Head of caudate nucleus (tissue), 42 donors: ENCODE measurements around the gene CDH3.
"Not testable (repeated sequence)": the region's sequence is repeated elsewhere in the genome, so short reads cannot be mapped to it uniquely, and the experiment has no call there.

Experiments
- DNase-seq, 42 donors: peaks; one replicate each; pipeline versions ENCODE4 v3.0.0 to v3.0.0-alpha.2; 2020 to 2021; ENCODE audit warnings: mixed read lengths in 7 of 42
- intact Hi-C: fragments of 100-400 bp; cut with DNase I; formaldehyde crosslinking; loops from one replicate; pipeline ENCODE4 v1.15.0; 2022

Gene CDH3

DNA sequence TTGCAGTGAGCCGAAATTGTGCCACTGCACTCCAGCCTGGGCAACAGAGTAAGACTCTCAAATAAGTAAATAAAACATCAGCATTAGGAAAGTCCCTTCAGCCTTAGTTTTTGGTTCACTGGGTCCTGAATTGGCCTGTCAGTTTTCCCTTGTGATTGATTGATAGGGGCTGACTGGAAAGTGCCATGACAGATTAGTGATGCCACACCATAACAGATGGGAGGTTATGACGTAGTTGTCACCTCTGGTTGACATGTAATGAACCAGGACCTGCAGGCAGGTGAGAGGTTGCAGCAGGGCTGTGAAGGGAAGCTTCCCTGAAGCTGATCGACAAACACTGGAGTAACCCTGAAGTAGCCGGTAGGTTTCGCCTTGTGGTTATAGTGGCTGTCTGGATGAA, 41.8 kb downstream of the CDH3 start:
- intact Hi-C loops: no loop called here
- no peak for DNase-seq

DNA sequence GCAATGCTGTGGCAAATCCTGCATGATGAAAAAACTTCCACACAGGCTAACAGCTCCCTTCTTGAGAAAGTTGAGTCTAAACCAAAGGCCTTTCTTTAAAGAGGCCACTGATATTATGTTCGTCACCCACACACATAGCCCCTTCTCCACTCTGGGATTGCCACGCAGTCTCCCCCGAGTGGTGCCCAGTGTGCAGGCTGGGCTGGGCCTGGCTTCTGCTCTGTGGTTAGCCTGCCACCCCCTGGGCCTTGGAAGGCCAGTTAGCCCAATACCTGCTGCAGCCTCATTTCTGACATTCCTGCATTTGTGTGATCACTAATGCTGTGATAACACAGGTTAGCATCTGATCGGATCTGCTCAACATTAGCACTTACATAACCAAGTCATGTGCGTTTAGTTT, 44.8 kb downstream of the CDH3 start:
- DNase-seq: no peak

DNA sequence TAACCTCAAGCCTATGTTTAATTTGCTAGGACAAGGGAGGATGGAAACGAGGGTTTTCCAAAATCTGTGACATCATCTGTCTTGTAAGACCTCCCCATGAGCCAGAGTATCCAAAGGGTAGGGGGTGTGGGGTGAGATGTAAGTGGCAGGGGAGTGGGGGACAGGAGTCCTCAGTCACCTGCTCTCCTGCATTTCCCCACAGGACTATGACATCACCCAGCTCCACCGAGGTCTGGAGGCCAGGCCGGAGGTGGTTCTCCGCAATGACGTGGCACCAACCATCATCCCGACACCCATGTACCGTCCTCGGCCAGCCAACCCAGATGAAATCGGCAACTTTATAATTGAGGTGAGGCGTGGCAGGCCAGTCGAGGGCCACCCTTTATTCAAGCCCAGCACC, 50.5 kb downstream of the CDH3 start:
- no peak for DNase-seq
- intact Hi-C loops: no loop called here

More for the DNA sequence above, 44.8 kb downstream of the CDH3 start:
- intact Hi-C loops: no loop called here

DNA sequence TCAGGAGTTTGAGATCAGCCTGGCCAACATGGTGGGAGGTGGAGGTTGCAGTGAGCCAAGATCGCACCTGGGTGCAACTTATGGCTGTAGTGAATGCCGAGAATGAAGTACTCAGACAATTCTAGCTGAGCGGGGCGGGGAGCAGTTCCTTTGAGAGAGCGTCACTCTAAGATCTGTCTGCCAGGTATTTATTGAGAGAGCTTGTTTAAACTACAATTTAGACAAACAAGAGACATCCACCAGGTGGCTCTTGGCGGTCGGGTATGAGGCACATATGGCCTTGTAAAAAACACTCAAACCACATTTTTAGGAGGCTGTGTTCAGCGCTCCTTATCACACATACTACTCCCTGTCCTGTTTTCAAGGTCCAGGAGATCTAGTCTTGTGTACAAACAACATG, 51.4 kb downstream of the CDH3 start:
- intact Hi-C loops: no loop called here
- DNase-seq: no peak

DNA sequence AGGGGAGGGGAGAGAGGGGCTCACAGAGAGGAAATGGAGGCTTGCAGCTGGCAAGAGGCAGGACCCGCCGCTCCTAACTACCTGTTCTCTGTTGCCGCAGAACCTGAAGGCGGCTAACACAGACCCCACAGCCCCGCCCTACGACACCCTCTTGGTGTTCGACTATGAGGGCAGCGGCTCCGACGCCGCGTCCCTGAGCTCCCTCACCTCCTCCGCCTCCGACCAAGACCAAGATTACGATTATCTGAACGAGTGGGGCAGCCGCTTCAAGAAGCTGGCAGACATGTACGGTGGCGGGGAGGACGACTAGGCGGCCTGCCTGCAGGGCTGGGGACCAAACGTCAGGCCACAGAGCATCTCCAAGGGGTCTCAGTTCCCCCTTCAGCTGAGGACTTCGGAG, 53.0 kb downstream of the CDH3 start:
- no peak for DNase-seq
- intact Hi-C loops: no loop called here

DNA sequence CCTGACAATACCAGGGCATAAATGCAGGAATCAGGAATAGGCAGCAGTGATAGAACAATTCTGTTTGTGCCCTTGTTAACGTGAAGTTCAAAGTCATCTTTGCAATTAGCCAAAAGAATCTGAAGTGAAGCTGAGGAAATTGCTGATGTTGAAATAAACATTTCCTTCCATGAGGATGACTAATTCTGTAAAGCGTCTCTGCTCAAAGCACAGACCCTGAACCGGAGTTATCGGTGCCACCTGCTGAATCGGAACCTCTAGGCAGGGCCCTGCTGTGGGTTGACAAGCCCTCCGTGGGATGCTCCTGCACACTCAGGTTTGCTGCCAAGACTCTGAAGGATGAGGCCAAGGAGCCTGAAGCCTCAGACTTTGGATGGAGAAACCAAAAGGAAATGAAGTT, 55.0 kb downstream of the CDH3 start:
- no peak for DNase-seq
- intact Hi-C loops: loop anchor here (10.0 kb wide), 1 partner anchor 425 kb away; no protein-coding TSS in a partner anchor

DNA sequence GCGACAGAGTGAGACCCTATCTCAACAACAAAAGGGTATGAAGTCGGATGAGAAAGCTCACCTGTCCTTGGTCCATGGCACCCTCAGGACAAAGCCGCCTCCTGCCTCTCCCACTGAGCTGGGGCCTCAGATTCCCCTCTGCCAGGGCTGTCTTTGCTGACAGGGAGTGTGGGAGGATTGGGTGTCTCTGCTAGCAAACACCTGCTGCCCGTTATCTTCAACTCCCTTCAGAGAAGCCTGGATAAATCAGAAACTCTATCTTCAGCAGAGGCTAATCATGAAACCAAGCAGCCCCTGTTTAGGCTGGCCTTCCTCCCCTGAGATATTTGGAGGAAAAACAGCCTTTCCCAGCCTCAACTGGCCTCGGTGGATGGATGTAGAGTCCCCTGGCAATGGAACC, 55.7 kb downstream of the CDH3 start:
- DNase-seq: no peak
- intact Hi-C loops: loop anchor here (10.0 kb wide), 1 partner anchor 424 kb away; no protein-coding TSS in a partner anchor

DNA sequence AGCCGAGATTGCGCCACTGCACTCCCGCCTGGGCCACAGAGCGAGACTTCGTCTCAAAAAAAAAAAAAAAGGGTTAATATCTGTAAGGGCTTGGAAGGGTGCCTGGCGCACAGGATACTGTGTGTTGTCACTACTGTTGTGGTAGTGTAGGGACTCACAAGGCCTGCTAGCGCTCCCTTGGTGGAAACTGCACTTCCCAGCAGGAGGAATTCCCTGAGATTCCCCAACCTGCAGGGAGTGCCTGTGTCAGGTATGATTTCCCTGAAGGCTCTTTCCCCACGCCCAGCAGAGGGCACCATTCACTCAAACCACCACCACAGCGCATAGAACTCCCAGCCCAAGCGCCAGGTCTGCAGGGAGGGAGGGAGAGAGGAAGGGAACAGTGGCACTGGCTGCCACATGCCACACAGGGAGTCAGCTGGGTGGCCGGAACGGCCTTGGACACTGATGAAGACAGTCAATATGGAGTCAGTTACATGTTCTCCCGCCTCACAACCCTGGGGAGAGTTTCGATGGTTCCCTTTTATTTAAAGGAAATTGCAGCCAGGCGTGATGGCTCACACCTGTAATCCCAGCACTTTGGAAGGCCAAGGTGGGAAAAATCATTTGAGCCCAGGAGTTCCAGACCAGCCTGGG, 59.2 kb downstream of the CDH3 start:
- intact Hi-C loops: loop anchor here (10.0 kb wide), 1 partner anchor 420 kb away; no protein-coding TSS in a partner anchor
- peak; percentile 75 to 95 (median 88) for DNase-seq

DNA sequence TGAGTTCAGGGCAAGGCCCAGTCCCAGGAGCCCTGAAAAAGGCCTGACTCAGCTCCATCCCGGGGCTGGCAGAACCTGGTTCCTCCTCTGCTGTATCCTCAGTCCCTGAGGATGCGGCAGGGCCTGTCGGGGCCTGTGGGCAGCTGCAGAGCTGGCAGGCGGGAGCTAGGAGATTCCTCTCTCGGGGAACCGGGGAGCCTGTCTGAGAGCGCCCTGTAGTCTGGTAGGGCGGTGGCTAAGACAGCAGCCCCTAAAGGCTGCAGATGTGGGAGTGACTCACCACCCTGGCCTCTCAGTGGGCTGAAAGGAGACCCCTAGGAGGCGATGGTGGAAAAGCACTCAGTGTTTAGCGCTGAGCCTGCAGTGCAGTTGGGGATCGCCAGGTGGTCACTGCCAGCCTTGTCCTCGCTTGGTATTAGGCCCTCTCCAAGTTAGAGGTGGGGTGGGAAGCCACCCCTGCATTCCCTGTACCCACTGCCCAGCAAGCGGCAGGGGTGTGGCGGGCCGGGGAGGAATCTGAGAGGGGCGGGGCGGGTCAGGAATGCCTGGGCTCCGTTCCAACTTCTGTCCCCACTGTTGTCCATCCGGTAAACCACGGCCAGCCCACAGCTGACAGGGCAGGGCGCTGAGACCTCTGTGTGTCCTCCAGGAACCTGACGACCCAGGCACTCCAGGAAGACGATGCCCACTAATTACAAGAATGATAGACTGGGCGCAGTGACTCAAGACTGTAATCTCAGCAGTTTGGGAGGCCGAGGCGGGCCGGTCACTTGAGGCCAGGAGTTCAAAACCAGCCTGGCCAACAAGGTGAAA, 62.4 kb downstream of the CDH3 start:
- intact Hi-C loops: loop anchor here (10.0 kb wide), 1 partner anchor 417 kb away; no protein-coding TSS in a partner anchor

DNA sequence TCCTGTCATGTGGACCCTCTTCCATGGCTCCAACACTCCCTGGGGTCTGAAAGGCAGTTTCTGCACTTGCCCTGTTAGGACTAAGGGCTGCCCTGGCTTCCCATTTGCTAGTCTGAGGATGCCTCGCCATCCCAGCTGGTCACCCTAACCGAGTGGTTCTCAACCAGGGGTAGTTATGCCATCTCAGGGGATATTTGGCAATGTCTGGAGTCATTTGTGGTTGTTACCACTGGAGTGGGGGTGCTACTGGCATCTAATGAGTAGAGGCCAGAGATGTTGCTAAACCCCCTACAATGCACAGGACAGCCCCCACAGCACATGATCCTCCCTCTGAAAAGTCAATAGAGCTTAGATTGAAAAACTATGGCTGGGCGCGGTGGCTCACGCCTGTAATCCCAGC, 65.1 kb downstream of the CDH3 start:
- DNase-seq: no peak
- intact Hi-C loops: no loop called here

More for the DNA sequence above, 62.4 kb downstream of the CDH3 start:
- no peak for DNase-seq

DNA sequence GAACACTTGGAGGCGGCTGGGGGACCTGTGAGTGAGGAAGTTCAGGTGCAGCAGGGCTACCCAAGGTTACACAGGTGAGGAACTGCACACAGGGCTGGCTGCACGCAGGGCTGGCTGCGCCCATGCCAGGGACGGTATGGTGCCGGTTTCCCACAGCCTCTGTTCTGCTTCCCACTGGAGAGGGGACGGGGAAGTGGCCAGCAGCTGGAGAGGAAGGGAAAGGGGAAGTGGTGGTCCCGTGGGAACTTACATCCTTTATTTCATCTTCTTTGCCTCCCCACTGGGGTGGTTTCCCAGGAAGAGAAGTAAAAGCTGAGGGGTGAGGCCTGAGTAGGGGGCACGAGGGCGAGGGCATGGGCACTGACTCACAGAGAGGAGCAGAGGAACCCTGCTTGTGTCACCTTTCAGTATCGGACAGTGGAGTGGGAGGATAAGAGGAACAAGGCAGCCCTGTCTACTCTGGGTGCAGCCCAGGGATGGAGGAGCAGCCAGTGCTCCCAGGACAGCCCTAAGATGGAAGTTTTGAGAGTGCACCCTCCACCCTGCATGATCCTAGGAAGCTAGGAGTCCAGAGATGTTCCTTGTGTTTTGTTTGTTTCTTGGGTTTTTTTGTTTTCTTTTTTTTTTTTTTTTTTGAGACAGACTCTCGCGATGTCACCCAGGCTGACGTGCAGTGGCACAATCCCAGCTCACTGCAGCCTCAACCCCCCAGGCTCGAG, 66.5 kb downstream of the CDH3 start:
- intact Hi-C loops: no loop called here
- peak in 13 of 42 donors; percentile 5 to 44 (median 16) for DNase-seq

DNA sequence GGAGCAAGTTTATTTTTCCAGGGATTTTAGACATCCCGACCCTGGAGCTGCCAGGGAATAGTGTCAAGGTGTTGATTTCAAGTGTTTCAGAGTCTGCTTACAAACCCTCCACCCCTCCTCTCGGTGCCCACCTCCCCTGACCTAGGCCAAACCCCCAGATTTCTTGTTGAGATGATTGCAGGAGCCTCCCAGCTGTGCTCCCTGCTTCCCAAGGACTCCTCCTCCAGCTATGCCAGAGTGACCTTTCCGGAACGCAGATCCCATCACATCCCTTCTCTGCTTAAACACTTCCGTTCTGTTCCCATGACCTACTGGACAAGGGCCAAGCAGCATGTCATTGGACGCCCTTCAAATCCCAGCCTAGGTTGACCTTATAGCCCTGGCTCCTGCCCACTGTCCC, 68.3 kb downstream of the CDH3 start:
- DNase-seq: no peak

DNA sequence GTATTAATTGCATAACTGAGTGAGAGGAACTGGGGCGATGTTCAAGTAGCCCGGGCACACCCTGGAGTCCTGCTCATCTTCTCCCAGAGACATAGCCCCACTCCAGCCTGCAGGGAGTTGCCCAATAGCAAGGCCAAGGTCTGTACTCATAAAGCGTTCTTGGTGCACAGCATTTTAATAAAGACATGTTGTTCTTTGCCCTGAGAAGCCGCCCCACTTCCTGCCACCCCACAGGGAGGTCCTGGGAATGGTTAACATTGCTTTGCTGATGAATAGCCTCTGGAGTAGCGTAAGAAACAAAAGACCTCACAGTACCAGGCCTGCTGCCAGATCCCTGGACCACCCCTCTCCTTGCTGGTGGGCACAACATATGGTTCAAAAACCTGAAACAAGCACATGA, 70.4 kb downstream of the CDH3 start:
- intact Hi-C loops: no loop called here
- DNase-seq: no peak

More for the DNA sequence above, 68.3 kb downstream of the CDH3 start:
- intact Hi-C loops: no loop called here

DNA sequence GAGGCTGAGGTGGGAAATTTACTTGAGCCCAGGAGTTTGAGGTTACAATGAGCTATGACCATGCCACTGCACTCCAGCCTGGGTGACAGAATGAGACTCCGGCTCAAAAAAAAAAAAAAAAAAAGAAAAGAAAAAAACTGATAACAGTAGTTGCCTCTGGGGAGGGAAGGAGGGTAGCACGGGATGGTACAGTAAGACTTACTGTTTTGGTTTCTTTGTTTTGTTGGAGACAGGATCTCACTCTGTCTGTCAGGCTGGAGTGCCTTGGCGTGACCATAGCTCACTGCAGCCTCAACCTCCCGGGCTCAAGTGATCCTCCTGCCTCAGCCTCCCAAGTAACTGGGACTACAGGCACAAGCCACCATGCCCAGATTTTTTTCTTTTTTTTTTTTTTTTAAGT, 71.4 kb downstream of the CDH3 start:
- DNase-seq, intact Hi-C loops: not testable (repeated sequence)

DNA sequence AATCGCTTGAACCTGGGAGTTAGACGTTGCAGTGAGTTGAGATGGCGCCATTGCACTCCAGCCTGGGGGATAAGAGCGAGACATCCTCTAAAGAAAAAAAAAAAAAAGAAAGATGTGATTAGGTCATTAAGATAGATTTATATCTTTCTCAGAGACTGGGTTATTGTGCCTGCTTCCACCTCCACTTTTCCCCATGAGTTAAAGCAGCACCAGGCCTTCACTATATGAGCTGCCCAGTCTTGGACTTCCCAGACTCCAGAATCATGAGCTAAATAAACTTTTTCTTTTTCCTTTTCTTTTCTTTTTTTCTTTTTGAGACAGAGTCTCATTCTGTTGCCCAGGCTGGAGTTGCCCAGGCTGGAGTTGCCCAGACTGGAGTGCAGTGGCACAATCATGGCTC, 72.6 kb downstream of the CDH3 start:
- intact Hi-C loops: no loop called here
- no peak for DNase-seq

DNA sequence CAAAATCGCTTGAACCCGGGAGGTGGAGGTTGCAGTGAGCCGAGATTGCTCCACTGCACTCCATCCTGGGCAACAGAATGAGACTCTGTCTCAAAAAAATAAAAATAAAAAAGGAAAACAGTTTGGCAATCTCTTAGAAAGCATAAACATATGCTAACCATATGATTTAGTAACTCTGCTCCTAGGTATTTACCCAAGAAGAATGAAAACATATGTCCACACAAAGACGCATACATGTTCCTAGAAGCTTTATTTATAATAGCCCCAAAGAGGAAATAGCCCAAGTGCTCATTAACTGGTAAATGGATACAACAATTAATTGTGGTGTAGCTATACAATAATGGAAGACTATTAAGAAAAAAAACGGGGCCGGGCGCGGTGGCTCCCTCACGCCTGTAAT, 73.5 kb downstream of the CDH3 start:
- no peak for DNase-seq
- intact Hi-C loops: no loop called here

DNA sequence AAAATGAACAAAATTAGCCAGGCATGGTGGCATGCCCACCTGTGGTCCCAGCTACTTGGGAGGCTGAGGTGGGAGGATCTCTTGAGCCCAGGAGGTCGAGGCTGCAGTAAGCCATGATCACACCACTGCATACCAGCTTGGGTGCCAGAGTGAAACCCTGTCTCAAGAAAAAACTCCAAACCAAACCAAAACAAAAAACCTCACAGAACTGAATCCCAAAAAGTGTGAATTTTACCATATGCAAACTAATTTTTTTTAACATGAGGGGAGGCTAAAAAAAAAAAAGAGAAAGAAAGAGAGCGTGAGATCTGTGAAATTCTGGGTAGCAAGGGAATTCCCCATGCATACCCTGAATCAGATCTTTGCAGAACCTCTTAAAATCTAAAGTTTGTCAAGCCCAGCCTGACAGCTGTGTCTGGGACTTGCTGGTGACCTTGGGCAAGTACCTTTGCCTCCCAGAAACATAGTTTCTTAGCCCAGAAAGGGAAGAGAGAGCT, 74.9 kb downstream of the CDH3 start:
- no peak for DNase-seq
- intact Hi-C loops: no loop called here

DNA sequence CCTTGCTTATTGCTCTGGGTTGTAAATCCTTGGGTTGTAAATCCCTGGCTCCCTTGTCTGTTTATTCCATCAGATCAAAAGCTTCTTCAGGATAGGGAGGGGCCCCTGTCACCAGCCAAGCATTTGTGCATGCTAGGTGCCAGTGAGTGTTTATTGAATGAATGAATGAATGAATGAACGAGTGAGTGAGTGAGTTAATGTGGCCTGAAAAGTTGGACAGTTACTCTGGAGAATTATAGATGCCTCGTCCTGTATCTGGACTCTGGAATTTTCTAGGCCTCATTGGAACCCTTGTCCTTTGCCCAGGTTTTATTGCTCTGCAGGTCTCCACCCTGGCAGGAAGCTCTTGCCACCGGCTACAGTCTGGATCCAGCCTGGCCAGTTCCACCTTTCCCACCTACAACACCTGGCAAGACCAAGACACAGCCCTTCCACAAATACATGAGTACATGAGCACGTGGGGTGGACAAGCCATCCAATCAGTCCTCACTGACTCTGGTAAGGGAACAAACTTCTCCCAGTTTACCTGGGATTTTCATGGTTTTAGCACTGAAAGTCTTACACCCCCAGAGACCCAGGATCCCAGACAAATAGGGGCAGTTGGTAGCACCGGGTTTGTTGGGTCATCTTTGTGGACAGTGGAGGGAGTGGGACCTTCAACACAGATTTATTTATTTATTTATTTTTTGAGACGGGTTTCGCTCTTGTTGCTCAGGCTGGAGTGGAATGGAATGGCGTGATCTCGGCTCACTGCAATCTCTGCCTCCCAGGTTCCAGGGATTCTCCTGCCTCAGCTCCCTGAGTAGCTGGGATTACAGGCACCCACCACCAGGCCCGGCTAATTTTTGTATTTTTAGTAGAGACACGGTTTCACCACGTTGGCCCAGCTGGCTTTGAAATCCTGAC, 77.3 kb downstream of the CDH3 start:
- no peak for DNase-seq
- intact Hi-C loops: no loop called here

DNA sequence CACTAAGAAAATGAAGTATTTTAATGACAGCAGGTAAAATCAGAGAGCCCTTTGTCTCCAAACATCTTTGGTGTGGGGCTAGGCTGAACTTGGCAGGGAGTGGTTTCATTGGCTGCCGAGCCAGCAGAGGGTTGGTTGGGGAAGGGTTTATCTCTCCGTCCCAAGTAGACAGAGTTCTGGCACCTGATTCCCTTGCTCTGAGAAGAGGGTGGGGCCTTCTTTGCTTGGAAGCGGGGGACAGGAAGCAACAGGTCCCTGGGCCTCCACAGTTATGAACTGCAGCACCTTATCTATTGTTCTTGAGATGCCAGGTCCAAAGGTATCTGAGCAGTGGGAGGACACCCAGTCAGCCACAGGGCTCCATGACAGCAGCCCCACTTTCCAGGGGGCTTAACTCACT, 79.7 kb downstream of the CDH3 start:
- no peak for DNase-seq

More for the DNA sequence above, 79.7 kb downstream of the CDH3 start:
- intact Hi-C loops: no loop called here
